ENCODE measurements around the gene CPED1. TPM values are rescaled to one million over a fixed set of nuclear protein-coding genes. Genes with fewer than 3 reads are reported as not detected.

Gene CPED1
- polyA plus RNA-seq, 1 donor from 2014 or later: not detected

DNA sequence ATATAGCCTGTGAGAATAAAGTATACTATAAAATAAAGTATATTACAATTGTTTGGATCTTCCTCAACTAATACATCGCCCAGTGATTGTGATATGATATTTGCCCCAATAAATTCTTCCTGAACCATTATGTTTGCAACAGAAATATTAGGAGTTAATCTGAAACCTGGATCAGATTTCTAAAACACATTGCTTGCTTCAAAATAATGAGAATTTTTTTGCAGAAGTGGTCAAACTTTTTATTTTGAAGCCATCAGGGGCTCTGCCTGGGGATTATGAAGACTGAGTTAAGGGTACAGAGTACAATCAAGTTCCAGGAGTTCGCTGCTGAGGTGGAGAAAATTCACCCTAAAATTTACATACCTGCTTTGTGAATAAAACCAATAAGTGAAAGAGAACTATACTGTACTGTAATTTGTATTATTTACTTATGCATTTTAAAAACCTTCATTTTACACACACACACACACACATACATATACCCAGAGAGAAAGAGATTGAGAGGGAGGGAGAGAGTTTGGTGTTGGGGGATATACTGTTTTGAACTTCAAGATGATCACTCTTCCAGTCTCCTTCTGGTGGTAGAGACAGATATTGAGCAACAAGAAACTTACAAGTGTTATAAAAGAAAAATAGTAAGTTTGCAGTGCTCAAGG, 91.9 kb downstream of the CPED1 start:
- no peaks in the 10 kb centered on the region for H3F3A ChIP-seq (ENCODE audit: insufficient read depth, low read length, poor library complexity, severe bottlenecking)
- H3K27ac ChIP-seq (ENCODE audit: low read length): no peak overlapping the region
- no peaks in the 10 kb centered on the region for H3K9me3 ChIP-seq (ENCODE audit: low read length)
- H3K27me3 ChIP-seq (ENCODE audit: insufficient read depth, low read depth, low read length): no peaks in the 10 kb centered on the region
- no peak overlapping the region for H2AFZ ChIP-seq (ENCODE audit: low read depth, low read length)
- H3K4me2 ChIP-seq (ENCODE audit: low read length): no peak overlapping the region
- H3K9me2 ChIP-seq (ENCODE audit: insufficient read depth, low read length): no peaks in the 10 kb centered on the region
- H4K20me1 ChIP-seq (ENCODE audit: insufficient read depth): no peaks in the 10 kb centered on the region
- no peaks in the 10 kb centered on the region for H3K79me2 ChIP-seq (replicated peaks; ENCODE audit: insufficient read depth, low read length)
- H3K4me3 ChIP-seq (ENCODE audit: low read length): no peak overlapping the region
- H3K9ac ChIP-seq (ENCODE audit: low read length): no peak overlapping the region
- TF ChIP-seq, protein P1, sequence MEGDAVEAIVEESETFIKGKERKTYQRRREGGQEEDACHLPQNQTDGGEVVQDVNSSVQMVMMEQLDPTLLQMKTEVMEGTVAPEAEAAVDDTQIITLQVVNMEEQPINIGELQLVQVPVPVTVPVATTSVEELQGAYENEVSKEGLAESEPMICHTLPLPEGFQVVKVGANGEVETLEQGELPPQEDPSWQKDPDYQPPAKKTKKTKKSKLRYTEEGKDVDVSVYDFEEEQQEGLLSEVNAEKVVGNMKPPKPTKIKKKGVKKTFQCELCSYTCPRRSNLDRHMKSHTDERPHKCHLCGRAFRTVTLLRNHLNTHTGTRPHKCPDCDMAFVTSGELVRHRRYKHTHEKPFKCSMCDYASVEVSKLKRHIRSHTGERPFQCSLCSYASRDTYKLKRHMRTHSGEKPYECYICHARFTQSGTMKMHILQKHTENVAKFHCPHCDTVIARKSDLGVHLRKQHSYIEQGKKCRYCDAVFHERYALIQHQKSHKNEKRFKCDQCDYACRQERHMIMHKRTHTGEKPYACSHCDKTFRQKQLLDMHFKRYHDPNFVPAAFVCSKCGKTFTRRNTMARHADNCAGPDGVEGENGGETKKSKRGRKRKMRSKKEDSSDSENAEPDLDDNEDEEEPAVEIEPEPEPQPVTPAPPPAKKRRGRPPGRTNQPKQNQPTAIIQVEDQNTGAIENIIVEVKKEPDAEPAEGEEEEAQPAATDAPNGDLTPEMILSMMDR (IDR thresholded peaks at IDR 0.05; ENCODE audit: poor library complexity, severe bottlenecking): no peak
- TF ChIP-seq RAD21 (conservative IDR thresholded peaks at IDR 0.05): no peak
- no peak for TF ChIP-seq SMC3 (conservative IDR thresholded peaks at IDR 0.05; ENCODE audit: poor library complexity)
- no peak for TF ChIP-seq TAF1 (IDR thresholded peaks at IDR 0.05; ENCODE audit: low read depth)
- no peak for TF ChIP-seq POLR2AphosphoS5 (IDR thresholded peaks at IDR 0.05)
- TF ChIP-seq EP300 (conservative IDR thresholded peaks at IDR 0.05; ENCODE audit: poor library complexity, severe bottlenecking): no peak
- no peak for TF ChIP-seq MXI1 (conservative IDR thresholded peaks at IDR 0.05; ENCODE audit: poor library complexity, severe bottlenecking)
- TF ChIP-seq, protein P2, sequence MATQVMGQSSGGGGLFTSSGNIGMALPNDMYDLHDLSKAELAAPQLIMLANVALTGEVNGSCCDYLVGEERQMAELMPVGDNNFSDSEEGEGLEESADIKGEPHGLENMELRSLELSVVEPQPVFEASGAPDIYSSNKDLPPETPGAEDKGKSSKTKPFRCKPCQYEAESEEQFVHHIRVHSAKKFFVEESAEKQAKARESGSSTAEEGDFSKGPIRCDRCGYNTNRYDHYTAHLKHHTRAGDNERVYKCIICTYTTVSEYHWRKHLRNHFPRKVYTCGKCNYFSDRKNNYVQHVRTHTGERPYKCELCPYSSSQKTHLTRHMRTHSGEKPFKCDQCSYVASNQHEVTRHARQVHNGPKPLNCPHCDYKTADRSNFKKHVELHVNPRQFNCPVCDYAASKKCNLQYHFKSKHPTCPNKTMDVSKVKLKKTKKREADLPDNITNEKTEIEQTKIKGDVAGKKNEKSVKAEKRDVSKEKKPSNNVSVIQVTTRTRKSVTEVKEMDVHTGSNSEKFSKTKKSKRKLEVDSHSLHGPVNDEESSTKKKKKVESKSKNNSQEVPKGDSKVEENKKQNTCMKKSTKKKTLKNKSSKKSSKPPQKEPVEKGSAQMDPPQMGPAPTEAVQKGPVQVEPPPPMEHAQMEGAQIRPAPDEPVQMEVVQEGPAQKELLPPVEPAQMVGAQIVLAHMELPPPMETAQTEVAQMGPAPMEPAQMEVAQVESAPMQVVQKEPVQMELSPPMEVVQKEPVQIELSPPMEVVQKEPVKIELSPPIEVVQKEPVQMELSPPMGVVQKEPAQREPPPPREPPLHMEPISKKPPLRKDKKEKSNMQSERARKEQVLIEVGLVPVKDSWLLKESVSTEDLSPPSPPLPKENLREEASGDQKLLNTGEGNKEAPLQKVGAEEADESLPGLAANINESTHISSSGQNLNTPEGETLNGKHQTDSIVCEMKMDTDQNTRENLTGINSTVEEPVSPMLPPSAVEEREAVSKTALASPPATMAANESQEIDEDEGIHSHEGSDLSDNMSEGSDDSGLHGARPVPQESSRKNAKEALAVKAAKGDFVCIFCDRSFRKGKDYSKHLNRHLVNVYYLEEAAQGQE (IDR thresholded peaks at IDR 0.05; ENCODE audit: borderline replicate concordance): no peak
- TF ChIP-seq EZH2 (IDR thresholded peaks at IDR 0.05; ENCODE audit: borderline replicate concordance, insufficient read depth, low read length, poor library complexity, severe bottlenecking): no peak
- no peaks in the 10 kb centered on the region for H3K36me3 ChIP-seq (ENCODE audit: insufficient read depth, low read length)

DNA sequence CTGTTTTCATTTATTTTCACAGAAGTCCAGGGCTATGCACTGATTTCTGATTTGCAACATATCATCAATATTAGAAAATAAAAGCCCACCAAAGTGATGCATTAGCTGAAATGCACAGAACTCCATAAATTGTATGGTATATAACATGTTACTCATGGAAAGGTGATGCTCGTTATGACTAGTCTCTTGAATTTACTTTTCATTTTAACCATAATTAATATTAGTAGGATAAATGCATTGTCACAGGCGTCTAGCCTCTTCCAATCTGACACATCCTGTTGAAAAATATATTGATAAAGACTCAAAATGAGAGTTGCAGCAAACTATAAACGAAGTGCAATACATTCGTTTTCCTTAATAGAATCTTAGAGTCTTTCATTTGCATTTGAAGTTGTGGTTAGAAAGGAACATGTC, 92.4 kb downstream of the CPED1 start:
- Histone ChIP-seq H3K9me2 (ENCODE audit: insufficient read depth, low read length) (no peaks in the 10 kb centered on the region), H3K4me3 (ENCODE audit: low read length) (no peak overlapping the region), H3K9ac (ENCODE audit: low read length) (no peak overlapping the region), H3K9me3 (ENCODE audit: low read length) (no peaks in the 10 kb centered on the region), H3K27ac (ENCODE audit: low read length) (no peak overlapping the region), H3K79me2 (replicated peaks; ENCODE audit: insufficient read depth, low read length) (no peaks in the 10 kb centered on the region), H4K20me1 (ENCODE audit: insufficient read depth) (no peaks in the 10 kb centered on the region), H3K4me2 (ENCODE audit: low read length) (no peak overlapping the region), H3F3A (ENCODE audit: insufficient read depth, low read length, poor library complexity, severe bottlenecking) (no peaks in the 10 kb centered on the region), H2AFZ (ENCODE audit: low read depth, low read length) (no peak overlapping the region), H3K36me3 (ENCODE audit: insufficient read depth, low read length) (no peaks in the 10 kb centered on the region), H3K27me3 (ENCODE audit: insufficient read depth, low read depth, low read length) (no peaks in the 10 kb centered on the region)
- TF ChIP-seq TAF1 (IDR thresholded peaks at IDR 0.05; ENCODE audit: low read depth) (no peak), MXI1 (conservative IDR thresholded peaks at IDR 0.05; ENCODE audit: poor library complexity, severe bottlenecking) (no peak), SMC3 (conservative IDR thresholded peaks at IDR 0.05; ENCODE audit: poor library complexity) (no peak), EP300 (conservative IDR thresholded peaks at IDR 0.05; ENCODE audit: poor library complexity, severe bottlenecking) (no peak)
